K562 (cell line): Measurements from ENCODE around the gene RAB4B. TPM values are rescaled to one million over a fixed set of nuclear protein-coding genes. Genes with fewer than 3 reads are reported as not detected.

Source experiments
- STAT5A ChIP-seq: IDR thresholded peaks from 2 replicates; pipeline ENCODE4 v1.6.1; 2012; ENCODE audit warnings: low read length, inconsistent platforms, borderline replicate concordance
- ZKSCAN3 ChIP-seq: fragments of 250-450 bp; sonication (Bioruptor Pico); IDR thresholded peaks from 2 replicates; pipeline ENCODE4 v1.4.0; 2020
- polyA plus RNA-seq, 8 experiments: library from polyadenylated mRNA; depleted of rRNA in 4 of 8; stranded (reverse) in 5 of 8; unstranded in 3 of 8; fragments of >200 nt; fragmentation: Nextera tagmentation in 2 of 8; fragmentation: Illumina TruSeq in 1 of 8; extraction: Ambion mirVana in 2 of 8; extraction: Trizol in 1 of 8; gene quantifications; 2 replicates each; pipeline versions ENCODE4 v1.2.1 to v1.2.3, GENCODE V29; 2011 to 2014; ENCODE audit warnings: inconsistent platforms in 1 of 8, missing spikeins in 1 of 8
- total RNA-seq, 7 experiments: library from RNA; depleted of rRNA in 6 of 7; stranded (reverse); fragments of >200 nt in 6 of 7; fragmentation: Illumina TruSeq in 2 of 7; extraction: Trizol in 2 of 7; gene quantifications; 2 replicates each; pipeline versions ENCODE4 v1.2.1 to v1.2.3, GENCODE V29; 2011 to 2021; ENCODE audit warnings: low replicate concordance in 1 of 7
- TF ChIP-seq, protein P1 (sequence below): sonication (generic); formaldehyde crosslinking; IDR thresholded peaks from 2 replicates; pipeline ENCODE4 v1.8.1; 2023; ENCODE audit warnings: mild to moderate bottlenecking, missing genetic modification reagents
- TF ChIP-seq, protein P2 (sequence below): fragments of 250-450 bp; sonication (Bioruptor Pico); IDR thresholded peaks from 2 replicates; pipeline ENCODE4 v1.4.0; 2020
- TF ChIP-seq, protein P3 (sequence below): fragments of 450-650 bp; IDR thresholded peaks from 2 replicates; pipeline ENCODE4 v1.6.1; 2016; ENCODE audit warnings: low read depth, mild to moderate bottlenecking, moderate library complexity
- TF ChIP-seq, protein P4 (sequence below): fragments of 450-650 bp; formaldehyde crosslinking; IDR thresholded peaks from 2 replicates; pipeline ENCODE4 v1.4.0; 2020; ENCODE audit warnings: mild to moderate bottlenecking, moderate library complexity

RAB4B gene
- total and polyA plus RNA-seq, 9 of the 15 experiments (the other 6 are each of a cell fraction or from before 2014, with no cell fraction given) = 0.28 to 20.4 (median 9.0) TPM

DNA sequence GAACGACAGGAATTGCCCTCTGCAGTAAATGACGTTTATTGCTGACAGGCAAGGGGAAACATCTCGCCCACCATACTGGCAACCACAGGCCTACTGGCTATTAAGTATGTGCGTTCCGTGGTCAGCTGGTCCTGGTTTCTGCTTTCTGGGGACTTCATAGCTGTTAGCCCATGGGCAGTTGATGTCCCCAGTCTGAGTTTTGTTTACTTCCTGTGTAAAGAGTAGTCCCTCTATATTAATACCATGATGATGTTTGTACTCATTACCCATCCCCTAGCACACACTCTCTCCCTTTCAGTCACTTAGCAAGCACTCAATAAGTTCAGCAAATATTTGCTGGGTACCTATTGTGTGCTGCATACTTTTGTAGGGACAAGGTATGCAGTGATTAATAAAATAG lies 9.2 kb upstream of the RAB4B start (continued):
- TF ChIP-seq, protein P1, sequence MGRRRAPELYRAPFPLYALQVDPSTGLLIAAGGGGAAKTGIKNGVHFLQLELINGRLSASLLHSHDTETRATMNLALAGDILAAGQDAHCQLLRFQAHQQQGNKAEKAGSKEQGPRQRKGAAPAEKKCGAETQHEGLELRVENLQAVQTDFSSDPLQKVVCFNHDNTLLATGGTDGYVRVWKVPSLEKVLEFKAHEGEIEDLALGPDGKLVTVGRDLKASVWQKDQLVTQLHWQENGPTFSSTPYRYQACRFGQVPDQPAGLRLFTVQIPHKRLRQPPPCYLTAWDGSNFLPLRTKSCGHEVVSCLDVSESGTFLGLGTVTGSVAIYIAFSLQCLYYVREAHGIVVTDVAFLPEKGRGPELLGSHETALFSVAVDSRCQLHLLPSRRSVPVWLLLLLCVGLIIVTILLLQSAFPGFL (CRISPR knock-in tag) = no peak
- TF ChIP-seq, protein P2, sequence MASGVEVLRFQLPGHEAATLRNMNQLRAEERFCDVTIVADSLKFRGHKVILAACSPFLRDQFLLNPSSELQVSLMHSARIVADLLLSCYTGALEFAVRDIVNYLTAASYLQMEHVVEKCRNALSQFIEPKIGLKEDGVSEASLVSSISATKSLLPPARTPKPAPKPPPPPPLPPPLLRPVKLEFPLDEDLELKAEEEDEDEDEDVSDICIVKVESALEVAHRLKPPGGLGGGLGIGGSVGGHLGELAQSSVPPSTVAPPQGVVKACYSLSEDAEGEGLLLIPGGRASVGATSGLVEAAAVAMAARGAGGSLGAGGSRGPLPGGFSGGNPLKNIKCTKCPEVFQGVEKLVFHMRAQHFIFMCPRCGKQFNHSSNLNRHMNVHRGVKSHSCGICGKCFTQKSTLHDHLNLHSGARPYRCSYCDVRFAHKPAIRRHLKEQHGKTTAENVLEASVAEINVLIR (CRISPR knock-in tag) = no peak
- TF ChIP-seq, protein P3, sequence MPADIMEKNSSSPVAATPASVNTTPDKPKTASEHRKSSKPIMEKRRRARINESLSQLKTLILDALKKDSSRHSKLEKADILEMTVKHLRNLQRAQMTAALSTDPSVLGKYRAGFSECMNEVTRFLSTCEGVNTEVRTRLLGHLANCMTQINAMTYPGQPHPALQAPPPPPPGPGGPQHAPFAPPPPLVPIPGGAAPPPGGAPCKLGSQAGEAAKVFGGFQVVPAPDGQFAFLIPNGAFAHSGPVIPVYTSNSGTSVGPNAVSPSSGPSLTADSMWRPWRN = no peak
- no peak for TF ChIP-seq ZKSCAN3 (CRISPR knock-in tag)
- TF ChIP-seq STAT5A = no peak
- TF ChIP-seq, protein P4, sequence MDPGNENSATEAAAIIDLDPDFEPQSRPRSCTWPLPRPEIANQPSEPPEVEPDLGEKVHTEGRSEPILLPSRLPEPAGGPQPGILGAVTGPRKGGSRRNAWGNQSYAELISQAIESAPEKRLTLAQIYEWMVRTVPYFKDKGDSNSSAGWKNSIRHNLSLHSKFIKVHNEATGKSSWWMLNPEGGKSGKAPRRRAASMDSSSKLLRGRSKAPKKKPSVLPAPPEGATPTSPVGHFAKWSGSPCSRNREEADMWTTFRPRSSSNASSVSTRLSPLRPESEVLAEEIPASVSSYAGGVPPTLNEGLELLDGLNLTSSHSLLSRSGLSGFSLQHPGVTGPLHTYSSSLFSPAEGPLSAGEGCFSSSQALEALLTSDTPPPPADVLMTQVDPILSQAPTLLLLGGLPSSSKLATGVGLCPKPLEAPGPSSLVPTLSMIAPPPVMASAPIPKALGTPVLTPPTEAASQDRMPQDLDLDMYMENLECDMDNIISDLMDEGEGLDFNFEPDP (CRISPR knock-in tag) = no peak
